Activated T-helper 2 cell treated with anti-CD3 and anti-CD28 coated beads, Interferon-gamma antibody, Interleukin-2, Interleukin-4, amounts not matched to agents 10 μg/mL and 5 μg/mL and 100 μg/mL, durations not matched to agents 14 hours and 24 hours and 36 hours (primary cell): ENCODE results near the gene RAB11FIP2. TPM values are rescaled to one million over a fixed set of nuclear protein-coding genes. Genes with fewer than 3 reads are reported as not detected.

Experiments used
- DNase-seq: peaks from one replicate; pipeline ENCODE4 v3.0.0; 2021; ENCODE audit warnings: low spot score
- H3K27ac Mint-ChIP-seq: one replicate; pipeline ENCODE4 v1.8.0; 2021; ENCODE audit warnings: mixed read lengths
- H3K27me3 Mint-ChIP-seq: one replicate; pipeline ENCODE4 v1.8.0; 2021; ENCODE audit warnings: low read depth, mixed read lengths
- H3K36me3 Mint-ChIP-seq: one replicate; pipeline ENCODE4 v1.8.0; 2021; ENCODE audit warnings: low read depth, mixed read lengths
- H3K4me1 Mint-ChIP-seq: one replicate; pipeline ENCODE4 v1.8.0; 2021; ENCODE audit warnings: low read depth, mixed read lengths
- H3K4me3 Mint-ChIP-seq: one replicate; pipeline ENCODE4 v1.8.0; 2021; ENCODE audit warnings: low read depth, mild to moderate bottlenecking, moderate library complexity, mixed read lengths
- H3K9me3 Mint-ChIP-seq: one replicate; pipeline ENCODE4 v1.8.0; 2021; ENCODE audit warnings: mixed read lengths
- intact Hi-C: fragments of 100-400 bp; cut with micrococcal nuclease; formaldehyde crosslinking; loops from one replicate; pipeline ENCODE4 v1.15.1; 2023
- total RNA-seq: library from RNA; stranded (reverse); gene quantifications from 2 replicates; pipeline ENCODE4 v1.2.3, GENCODE V29; 2022

The RAB11FIP2 gene
- total RNA-seq, 1 donor from 2014 or later = 13.8 TPM

DNA sequence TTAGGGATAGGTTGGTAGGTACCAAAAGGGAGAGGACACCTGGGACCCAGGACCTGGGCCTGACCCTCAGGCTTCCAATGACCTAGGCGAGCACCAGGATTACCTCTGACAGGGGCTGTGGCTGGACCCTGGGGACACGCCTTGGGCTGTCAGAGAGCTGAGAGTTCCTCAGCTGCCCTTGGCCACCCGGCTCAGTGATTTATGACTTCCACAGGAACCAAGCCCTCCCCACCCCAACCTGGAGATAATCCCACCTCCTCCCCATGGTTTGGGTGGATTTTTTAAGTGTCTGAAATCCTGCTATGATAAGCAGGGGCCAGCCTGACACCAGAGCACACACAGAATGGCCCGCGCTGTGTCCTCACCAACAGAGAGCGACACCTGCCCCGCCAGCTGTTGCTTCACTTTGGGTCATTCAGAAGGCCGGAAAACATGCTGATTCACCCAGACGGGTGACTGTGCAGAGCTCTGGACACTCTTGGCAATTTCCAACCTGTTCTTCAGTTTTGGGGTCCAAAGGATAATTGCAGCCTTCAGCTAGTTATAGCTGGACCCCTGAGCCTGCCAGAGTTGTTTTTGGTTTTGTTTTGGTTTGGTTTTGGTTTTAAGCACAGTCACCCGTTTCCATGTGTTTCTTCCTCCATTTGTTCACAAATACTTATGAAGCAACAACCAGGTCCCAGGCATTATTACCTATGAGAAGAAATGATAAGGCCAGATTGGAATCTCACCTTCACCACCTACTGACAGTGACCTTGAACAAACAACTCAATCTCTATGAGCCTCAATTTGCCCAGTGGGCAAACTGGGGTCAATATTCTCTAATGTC, 78.2 kb downstream of the RAB11FIP2 start:
- no peaks in the 10 kb centered on the region for H3K9me3 Mint-ChIP-seq
- no peak for DNase-seq
- no peaks in the 10 kb centered on the region for H3K36me3 Mint-ChIP-seq
- H3K27me3 Mint-ChIP-seq = peaks cover under 1% of the 10 kb centered on the region
- no peak overlapping the region for H3K4me3 Mint-ChIP-seq
- no peaks in the 10 kb centered on the region for H3K4me1 Mint-ChIP-seq
- intact Hi-C loops = no loop called here
- no peak overlapping the region for H3K27ac Mint-ChIP-seq

DNA sequence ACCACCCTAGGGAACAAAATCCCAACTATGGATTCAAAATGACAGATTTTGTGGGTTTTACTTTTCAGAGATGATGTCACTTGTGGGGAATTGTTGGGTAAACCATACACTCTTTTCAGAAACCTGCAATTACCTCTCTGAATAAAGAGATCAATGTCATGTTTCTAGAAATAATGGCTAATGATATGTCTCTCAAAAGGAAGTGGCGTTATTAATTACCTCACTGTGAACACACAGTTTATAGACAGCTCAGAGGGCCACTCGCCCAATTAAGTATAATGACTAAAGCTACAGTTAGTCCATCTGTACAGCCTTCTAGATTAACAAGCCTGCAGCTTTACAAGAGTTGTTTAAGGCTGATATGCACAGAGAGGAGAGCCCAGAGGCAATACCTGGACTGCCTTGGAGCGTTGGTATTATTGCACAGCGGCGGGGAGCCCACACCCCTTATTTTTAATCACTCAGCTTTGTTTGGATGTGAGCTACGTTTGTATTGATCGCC, 79.5 kb downstream of the RAB11FIP2 start:
- intact Hi-C loops = no loop called here
- DNase-seq = no peak
- H3K27me3 Mint-ChIP-seq = peaks cover 1% of the 10 kb centered on the region
- no peaks in the 10 kb centered on the region for H3K4me1 Mint-ChIP-seq
- no peaks in the 10 kb centered on the region for H3K36me3 Mint-ChIP-seq
- H3K9me3 Mint-ChIP-seq = no peaks in the 10 kb centered on the region
- no peak overlapping the region for H3K27ac Mint-ChIP-seq
- H3K4me3 Mint-ChIP-seq = no peak overlapping the region

DNA sequence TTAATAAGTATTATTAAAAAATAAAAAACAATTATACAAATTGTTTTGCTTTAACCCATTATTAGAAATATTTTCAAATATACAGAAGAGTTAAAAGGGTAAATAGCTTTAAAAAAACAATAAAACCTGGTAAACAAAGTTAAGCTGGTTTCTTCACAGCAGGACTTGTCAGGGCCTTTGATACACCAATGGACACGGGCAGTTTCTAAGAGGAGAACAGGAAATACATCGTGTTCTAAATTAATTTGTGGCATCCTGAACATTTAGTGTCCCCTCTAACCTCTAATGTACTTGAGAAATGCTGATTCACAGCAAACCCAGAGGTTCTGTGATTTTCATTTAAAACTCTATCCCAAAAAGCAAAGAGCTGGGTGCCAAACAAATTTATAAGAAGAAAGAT, 80.8 kb downstream of the RAB11FIP2 start:
- no peak for DNase-seq
- Mint-ChIP-seq H3K4me3 (no peak overlapping the region), H3K9me3 (no peaks in the 10 kb centered on the region), H3K36me3 (no peaks in the 10 kb centered on the region), H3K4me1 (no peaks in the 10 kb centered on the region), H3K27me3 (peaks cover 1% of the 10 kb centered on the region), H3K27ac (no peak overlapping the region)
- intact Hi-C loops = no loop called here

DNA sequence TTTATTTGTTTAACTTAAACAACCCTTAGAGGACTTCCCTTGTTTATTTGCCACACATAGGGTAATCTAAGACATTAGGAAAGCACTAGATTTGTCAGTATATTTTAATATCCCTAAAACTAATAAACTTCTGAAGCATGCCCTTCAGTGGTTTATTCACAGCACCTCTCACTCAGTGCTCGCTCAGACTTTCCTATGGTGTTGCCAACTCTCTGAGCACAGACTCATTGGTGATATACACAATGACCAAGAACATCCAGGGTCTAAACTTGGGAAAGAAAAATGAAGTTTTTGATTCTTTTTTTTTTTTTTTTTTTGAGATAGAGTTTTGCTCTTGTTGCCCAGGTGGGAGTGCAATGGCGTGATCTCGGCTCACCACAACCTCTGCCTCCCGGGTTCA, 82.2 kb downstream of the RAB11FIP2 start:
- Mint-ChIP-seq H3K36me3 (no peaks in the 10 kb centered on the region), H3K27ac (no peak overlapping the region), H3K4me3 (no peak overlapping the region), H3K27me3 (peaks cover 1% of the 10 kb centered on the region), H3K4me1 (no peaks in the 10 kb centered on the region), H3K9me3 (no peaks in the 10 kb centered on the region)
- no peak for DNase-seq
- intact Hi-C loops = no loop called here

DNA sequence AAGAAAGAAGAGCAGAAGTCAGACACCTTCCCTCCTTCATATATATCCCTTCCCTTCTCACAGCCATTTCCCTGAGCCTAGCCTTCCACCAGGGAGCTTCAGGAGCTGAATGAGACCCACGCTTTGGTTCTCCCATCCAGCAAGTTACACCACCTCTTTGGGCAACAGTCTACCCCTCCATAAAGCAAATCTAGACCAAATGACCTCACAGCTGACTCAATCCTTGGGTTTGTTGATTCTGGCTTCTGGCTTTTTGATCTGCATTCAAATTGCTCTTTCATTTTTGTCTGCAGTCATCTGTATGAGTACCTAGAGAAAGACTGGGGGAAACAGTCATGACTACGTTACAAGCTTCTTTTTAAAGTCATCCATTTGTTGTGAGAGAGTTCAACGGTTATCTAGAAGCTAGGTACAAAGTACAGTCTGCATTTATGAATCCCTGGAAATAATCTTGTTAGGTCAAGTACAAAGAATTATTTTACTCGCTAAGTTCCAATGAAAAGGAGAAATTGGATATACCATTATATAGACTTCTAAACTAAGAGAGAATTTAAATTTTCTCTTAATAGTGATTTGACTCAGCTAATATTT, 86.3 kb downstream of the RAB11FIP2 start:
- no peaks in the 10 kb centered on the region for H3K36me3 Mint-ChIP-seq

DNA sequence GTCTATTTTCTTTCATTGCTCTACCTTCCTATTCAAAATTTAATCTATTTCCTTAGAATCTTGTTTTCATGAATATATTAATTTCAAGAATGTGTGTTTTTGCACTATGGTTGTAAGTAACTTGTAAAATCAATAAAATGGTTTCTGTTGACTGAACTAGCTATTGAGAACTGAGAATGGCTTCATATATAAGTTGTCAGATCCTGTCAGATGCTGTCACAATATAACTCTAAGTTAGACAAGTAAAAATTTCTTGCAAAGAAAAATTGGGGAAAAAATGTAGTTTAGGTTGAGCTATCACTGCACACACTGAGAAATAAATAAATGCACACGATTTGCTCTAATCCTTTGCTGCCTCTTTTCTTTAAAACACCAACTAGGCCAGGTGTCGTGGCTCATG, 89.8 kb downstream of the RAB11FIP2 start:
- no peaks in the 10 kb centered on the region for H3K9me3 Mint-ChIP-seq
- no peak overlapping the region for H3K4me3 Mint-ChIP-seq
- no peak for DNase-seq
- intact Hi-C loops = no loop called here
- no peak overlapping the region for H3K27ac Mint-ChIP-seq
- H3K36me3 Mint-ChIP-seq = no peaks in the 10 kb centered on the region
- no peaks in the 10 kb centered on the region for H3K4me1 Mint-ChIP-seq
- peaks cover 3% of the 10 kb centered on the region for H3K27me3 Mint-ChIP-seq

More for the DNA sequence above, 86.3 kb downstream of the RAB11FIP2 start:
- no peak for DNase-seq
- Mint-ChIP-seq H3K4me1 (no peaks in the 10 kb centered on the region), H3K27ac (no peak overlapping the region), H3K4me3 (no peak overlapping the region), H3K27me3 (peaks cover 1% of the 10 kb centered on the region), H3K9me3 (no peaks in the 10 kb centered on the region)
- intact Hi-C loops = no loop called here

DNA sequence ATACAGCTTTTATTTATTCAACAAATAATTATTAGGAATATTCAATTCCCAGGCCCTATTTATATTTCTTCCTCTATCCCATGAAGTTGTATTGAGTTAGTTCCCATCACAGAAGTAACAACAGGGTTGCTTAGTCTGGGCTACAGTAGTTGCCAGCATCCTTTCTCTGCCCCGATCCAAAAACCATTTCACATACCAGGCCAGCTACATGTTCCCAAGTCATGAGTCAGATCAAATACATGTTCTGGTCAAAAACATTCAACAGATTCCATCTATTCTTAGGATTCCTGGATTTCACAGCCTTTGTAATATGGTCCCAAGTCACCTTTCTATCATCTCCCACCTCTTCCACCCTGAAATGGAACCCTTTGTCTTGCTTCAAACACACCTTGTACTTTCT, 91.6 kb downstream of the RAB11FIP2 start:
- no peaks in the 10 kb centered on the region for H3K36me3 Mint-ChIP-seq
- H3K4me1 Mint-ChIP-seq = no peaks in the 10 kb centered on the region
- no peaks in the 10 kb centered on the region for H3K9me3 Mint-ChIP-seq
- no peak overlapping the region for H3K27ac Mint-ChIP-seq
- intact Hi-C loops = no loop called here
- peaks cover 3% of the 10 kb centered on the region for H3K27me3 Mint-ChIP-seq
- no peak for DNase-seq
- H3K4me3 Mint-ChIP-seq = no peak overlapping the region
